HEK293 (cell line): ENCODE results near the gene JMJD7.

Source experiments
- CTCF ChIA-PET: fragments of 350-600 bp; formaldehyde crosslinking; extraction: SDS; loops from one replicate; lab custom pipeline; 2021; ENCODE audit warnings: antibody characterized with exemption; lab: Yijun Ruan, JAX
- POLR2A ChIA-PET: fragments of 300-600 bp; formaldehyde crosslinking; extraction: SDS; loops from one replicate; lab custom pipeline; 2020; ENCODE audit warnings: antibody characterized with exemption, inconsistent platforms; lab: Yijun Ruan, JAX
- H3K27ac ChIP-seq: fragments of 200-500 bp; sonication (Bioruptor generic); 2 replicates; pipeline ENCODE4 v1.5.1; 2014; ENCODE audit warnings: low read depth, low read length, control low read depth, inconsistent platforms; ENCODE audit errors: extremely low read depth
- H3K36me3 ChIP-seq, 2 experiments: fragments of 200-500 bp in 1 of 2; sonication (Bioruptor generic) in 1 of 2; 1 replicate in 1 of 2; 2 replicates in 1 of 2; pipeline ENCODE4 v1.5.1; 2014 to 2017; ENCODE audit warnings: inconsistent platforms in 2 of 2, low read length in 2 of 2; ENCODE audit not compliant: control insufficient read depth in 2 of 2, insufficient read depth in 1 of 2
- H3K4me1 ChIP-seq: fragments of 200-500 bp; sonication (Bioruptor generic); 2 replicates; pipeline ENCODE4 v1.5.1; 2014; ENCODE audit warnings: mild to moderate bottlenecking, low read length, inconsistent platforms; ENCODE audit not compliant: control insufficient read depth, insufficient read depth
- H3K4me3 ChIP-seq: 2 replicates; pipeline ENCODE4 v1.5.1; 2011; ENCODE audit warnings: low read depth, mild to moderate bottlenecking, control low read depth, low read length, moderate library complexity
- H3K9me3 ChIP-seq: fragments of 200-500 bp; sonication (Bioruptor generic); 2 replicates; pipeline ENCODE4 v1.5.1; 2014; ENCODE audit warnings: low read depth, low read length, inconsistent platforms; ENCODE audit not compliant: control insufficient read depth, insufficient read depth
- FEZF1 ChIP-seq: fragments of 450-650 bp; formaldehyde crosslinking; IDR thresholded peaks from 2 replicates; pipeline ENCODE4 v1.5.1; 2016; ENCODE audit warnings: missing biosample characterization, missing genetic modification characterization
- GLIS1 ChIP-seq: fragments of 450-650 bp; formaldehyde crosslinking; IDR thresholded peaks from 2 replicates; pipeline ENCODE4 v1.5.1; 2016; ENCODE audit warnings: missing biosample characterization, missing genetic modification characterization
- INSM2 ChIP-seq: fragments of 450-650 bp; formaldehyde crosslinking; IDR thresholded peaks from 2 replicates; pipeline ENCODE4 v1.5.1; 2016; ENCODE audit warnings: missing biosample characterization, missing genetic modification characterization
- KLF8 ChIP-seq: fragments of 450-650 bp; formaldehyde crosslinking; IDR thresholded peaks from 2 replicates; pipeline ENCODE4 v1.5.1; 2016; ENCODE audit warnings: missing biosample characterization, missing genetic modification characterization
- SCRT2 ChIP-seq: fragments of 450-650 bp; formaldehyde crosslinking; IDR thresholded peaks from 2 replicates; pipeline ENCODE4 v1.5.1; 2016; ENCODE audit warnings: missing biosample characterization, missing genetic modification characterization
- ZBTB49 ChIP-seq: fragments of 450-650 bp; formaldehyde crosslinking; IDR thresholded peaks from 2 replicates; pipeline ENCODE4 v1.5.1; 2016; ENCODE audit warnings: missing biosample characterization, missing genetic modification characterization, low read depth
- ZNF10 ChIP-seq: fragments of 450-650 bp; formaldehyde crosslinking; IDR thresholded peaks from 2 replicates; pipeline ENCODE4 v1.5.1; 2017; ENCODE audit warnings: missing biosample characterization, missing genetic modification characterization
- ZNF169 ChIP-seq: fragments of 450-650 bp; formaldehyde crosslinking; IDR thresholded peaks from 2 replicates; pipeline ENCODE4 v1.5.1; 2016; ENCODE audit warnings: missing biosample characterization, missing genetic modification characterization
- ZNF2 ChIP-seq: fragments of 450-650 bp; formaldehyde crosslinking; IDR thresholded peaks from 2 replicates; pipeline ENCODE4 v1.5.1; 2016; ENCODE audit warnings: missing biosample characterization, missing genetic modification characterization
- ZNF280C ChIP-seq: fragments of 450-650 bp; formaldehyde crosslinking; IDR thresholded peaks from 2 replicates; pipeline ENCODE4 v1.5.1; 2016; ENCODE audit warnings: missing biosample characterization, missing genetic modification characterization
- ZNF391 ChIP-seq: fragments of 450-650 bp; formaldehyde crosslinking; IDR thresholded peaks from 2 replicates; pipeline ENCODE4 v1.5.1; 2016; ENCODE audit warnings: low read depth, missing biosample characterization, missing genetic modification characterization, borderline replicate concordance
- ZNF398 ChIP-seq: fragments of 450-650 bp; formaldehyde crosslinking; IDR thresholded peaks from 2 replicates; pipeline ENCODE4 v1.5.1; 2017; ENCODE audit warnings: missing biosample characterization, missing genetic modification characterization
- ZNF473 ChIP-seq: fragments of 450-650 bp; formaldehyde crosslinking; IDR thresholded peaks from 2 replicates; pipeline ENCODE4 v1.5.1; 2017; ENCODE audit warnings: missing biosample characterization, missing genetic modification characterization
- ZNF521 ChIP-seq: fragments of 450-650 bp; formaldehyde crosslinking; IDR thresholded peaks from 2 replicates; pipeline ENCODE4 v1.5.1; 2017; ENCODE audit warnings: missing biosample characterization, mild to moderate bottlenecking, missing genetic modification characterization
- ZNF529 ChIP-seq: fragments of 450-650 bp; formaldehyde crosslinking; IDR thresholded peaks from 2 replicates; pipeline ENCODE4 v1.5.1; 2017; ENCODE audit warnings: missing genetic modification characterization, missing biosample characterization; ENCODE audit not compliant: insufficient replicate concordance
- ZNF629 ChIP-seq: fragments of 450-650 bp; formaldehyde crosslinking; IDR thresholded peaks from 2 replicates; pipeline ENCODE4 v1.5.1; 2017; ENCODE audit warnings: missing biosample characterization, missing genetic modification characterization
- ZNF670 ChIP-seq: fragments of 450-650 bp; formaldehyde crosslinking; IDR thresholded peaks from 2 replicates; pipeline ENCODE4 v1.5.1; 2016; ENCODE audit warnings: missing biosample characterization, missing genetic modification characterization, low read depth

The JMJD7 gene

GRCh38 chr15:41853831-41854230 is 25.9 kb downstream of the JMJD7 start (continued):
- TF ChIP-seq ZNF398 (tag by site-specific recombination) = no peak
- no peak for TF ChIP-seq ZNF2
- TF ChIP-seq, all 188 proteins: peak for 1

- Histone ChIP-seq H3K36me3 (no peaks in the 10 kb centered on the region), H3K4me3 (no peak overlapping the region), H3K4me1 (no peaks in the 10 kb centered on the region), H3K27ac (no peak overlapping the region), H3K9me3 (no peaks in the 10 kb centered on the region)
- ChIA-PET POLR2A (no interaction called here), CTCF (interaction anchor here (0.6 kb wide), 1 partner anchor 540 kb away, joined by 3 read pairs; no protein-coding TSS in a partner anchor)
- TF ChIP-seq FEZF1 (tag by site-specific recombination) (no peak), ZNF529 (tag by site-specific recombination) (no peak), ZNF473 (tag by site-specific recombination) (no peak), ZNF169 (tag by site-specific recombination) (no peak), ZNF391 (no peak), ZNF670 (tag by site-specific recombination) (no peak), ZNF629 (no peak), ZNF280C (tag by site-specific recombination) (no peak), SCRT2 (tag by site-specific recombination) (no peak), ZNF10 (peak; percentile 68; the same call in 1 of the 2 replicates), KLF8 (no peak), INSM2 (no peak), ZNF521 (tag by site-specific recombination) (no peak), GLIS1 (tag by site-specific recombination) (peak; percentile 11; the same call in 1 of the 2 replicates), ZBTB49 (no peak)
Measured at GRCh38 chr15:41854443-41854842, 26.6 kb downstream of the JMJD7 start.
